ENCODE data around the gene TMEM150B.

DNA sequence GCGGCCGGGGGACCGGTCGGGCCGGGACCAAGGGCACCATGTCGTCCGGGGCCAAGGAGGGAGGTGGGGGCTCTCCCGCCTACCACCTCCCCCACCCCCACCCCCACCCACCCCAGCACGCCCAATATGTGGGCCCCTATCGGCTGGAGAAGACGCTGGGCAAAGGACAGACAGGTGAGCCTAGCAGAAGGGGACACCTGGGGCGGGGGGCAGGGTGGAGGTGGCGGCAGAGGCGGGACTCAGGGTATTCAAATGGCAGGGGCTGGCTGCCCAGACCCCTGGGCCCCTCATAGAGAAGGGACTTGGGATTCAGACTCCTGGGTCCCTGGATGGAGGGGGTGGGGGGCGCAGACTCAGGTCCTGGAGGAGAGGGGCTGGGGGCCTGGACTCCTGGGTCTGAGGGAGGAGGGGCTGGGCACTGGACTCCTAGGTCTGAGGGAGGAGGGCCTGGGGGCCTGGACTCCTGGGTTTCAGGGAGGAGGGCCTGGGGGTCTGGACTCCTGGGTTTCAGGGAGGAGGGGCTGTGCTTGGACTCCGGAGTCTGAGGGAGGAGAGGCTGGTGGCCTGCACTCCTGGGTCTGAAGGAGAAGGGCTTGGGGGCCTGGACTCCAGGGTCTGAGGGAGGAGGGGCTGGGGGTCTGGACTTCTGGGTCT lies 40.6 kb downstream of the TMEM150B start:
- TF ChIP-seq, protein P1, sequence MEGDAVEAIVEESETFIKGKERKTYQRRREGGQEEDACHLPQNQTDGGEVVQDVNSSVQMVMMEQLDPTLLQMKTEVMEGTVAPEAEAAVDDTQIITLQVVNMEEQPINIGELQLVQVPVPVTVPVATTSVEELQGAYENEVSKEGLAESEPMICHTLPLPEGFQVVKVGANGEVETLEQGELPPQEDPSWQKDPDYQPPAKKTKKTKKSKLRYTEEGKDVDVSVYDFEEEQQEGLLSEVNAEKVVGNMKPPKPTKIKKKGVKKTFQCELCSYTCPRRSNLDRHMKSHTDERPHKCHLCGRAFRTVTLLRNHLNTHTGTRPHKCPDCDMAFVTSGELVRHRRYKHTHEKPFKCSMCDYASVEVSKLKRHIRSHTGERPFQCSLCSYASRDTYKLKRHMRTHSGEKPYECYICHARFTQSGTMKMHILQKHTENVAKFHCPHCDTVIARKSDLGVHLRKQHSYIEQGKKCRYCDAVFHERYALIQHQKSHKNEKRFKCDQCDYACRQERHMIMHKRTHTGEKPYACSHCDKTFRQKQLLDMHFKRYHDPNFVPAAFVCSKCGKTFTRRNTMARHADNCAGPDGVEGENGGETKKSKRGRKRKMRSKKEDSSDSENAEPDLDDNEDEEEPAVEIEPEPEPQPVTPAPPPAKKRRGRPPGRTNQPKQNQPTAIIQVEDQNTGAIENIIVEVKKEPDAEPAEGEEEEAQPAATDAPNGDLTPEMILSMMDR (conservative IDR thresholded peaks at IDR 0.05; ENCODE audit: low read depth, low read length) = no peak
- no peak for TF ChIP-seq EZH2 (IDR thresholded peaks at IDR 0.05; ENCODE audit: borderline replicate concordance, low read depth, low read length, poor library complexity, severe bottlenecking)

Measured in A673 (cell line).